Activated naive CD4-positive, alpha-beta T cell treated with anti-CD3 and anti-CD28 coated beads, Interleukin-2, amount 50 U/mL, for 72 hours (primary cell): ENCODE data around the gene CGNL1. TPM values are rescaled to one million over a fixed set of nuclear protein-coding genes. Genes with fewer than 3 reads are reported as not detected.
A peak's percentile ranks its signal among the peaks of the same experiment; 100 is the strongest.

Experiments
- ATAC-seq, 2 donors: fragments of 150-1000 bp; cut with Tn5 transposase; 2 replicates each; pipeline ENCODE4 v1.10.0; 2021; ENCODE audit warnings: mild to moderate bottlenecking in 2 of 2, moderate library complexity in 2 of 2
- DNase-seq, 2 donors: peaks; one replicate each; pipeline ENCODE4 v3.0.0; 2021 to 2022; ENCODE audit warnings: low spot score in 2 of 2
- H3K27ac Mint-ChIP-seq, 2 donors: one replicate each; pipeline ENCODE4 v1.8.0; 2022; ENCODE audit warnings: mild to moderate bottlenecking in 2 of 2, mixed read lengths in 2 of 2
- H3K36me3 Mint-ChIP-seq, 2 donors: one replicate each; pipeline ENCODE4 v1.8.0; 2022; ENCODE audit warnings: mixed read lengths in 2 of 2
- H3K9me3 Mint-ChIP-seq, 2 donors: one replicate each; pipeline ENCODE4 v1.8.0; 2022; ENCODE audit warnings: mixed read lengths in 2 of 2
- total RNA-seq, 2 donors: library from RNA; stranded (reverse); gene quantifications; one replicate each; pipeline ENCODE4 v1.2.3, GENCODE V29; 2022

CGNL1 gene
- total RNA-seq, 2 donors from 2014 or later, result not detected

GRCh38 chr15:57545995-57546394, 169.7 kb downstream of the CGNL1 start:
- Mint-ChIP-seq H3K9me3 (no peaks in the 10 kb centered on the region), H3K36me3 (no peaks in the 10 kb centered on the region), H3K27ac (no peak overlapping the region)
- no peak for DNase-seq
- ATAC-seq, result no peak

- Mint-ChIP-seq H3K9me3 (no peaks in the 10 kb centered on the region), H3K36me3 (no peaks in the 10 kb centered on the region), H3K27ac (no peak overlapping the region)
- DNase-seq (no peak), ATAC-seq (no peak)
These were observed 171.0 kb downstream of the CGNL1 start for GRCh38 chr15:57547243-57547755.

- DNase-seq, result no peak
- no peaks in the 10 kb centered on the region for H3K36me3 Mint-ChIP-seq
- H3K9me3 Mint-ChIP-seq, result no peaks in the 10 kb centered on the region
- peak overlapping the region in 1 of 2 donors; percentile 10 for H3K27ac Mint-ChIP-seq
- ATAC-seq, result no peak
These were observed 172.0 kb downstream of the CGNL1 start for GRCh38 chr15:57548351-57548750.

GRCh38 chr15:57548835-57549234, 172.5 kb downstream of the CGNL1 start:
- no peak for DNase-seq
- ATAC-seq, result no peak
- no peaks in the 10 kb centered on the region for H3K9me3 Mint-ChIP-seq
- H3K36me3 Mint-ChIP-seq, result no peaks in the 10 kb centered on the region
- H3K27ac Mint-ChIP-seq, result peak overlapping the region in 1 of 2 donors; percentile 10

- ATAC-seq (no peak), DNase-seq (no peak)
- H3K36me3 Mint-ChIP-seq, result no peaks in the 10 kb centered on the region
- H3K27ac Mint-ChIP-seq, result no peak overlapping the region
- no peaks in the 10 kb centered on the region for H3K9me3 Mint-ChIP-seq
These were observed 173.6 kb downstream of the CGNL1 start for GRCh38 chr15:57549935-57550334.

- no peak overlapping the region for H3K27ac Mint-ChIP-seq
- H3K36me3 Mint-ChIP-seq, result no peaks in the 10 kb centered on the region
- ATAC-seq, result no peak
- no peak for DNase-seq
- H3K9me3 Mint-ChIP-seq, result no peaks in the 10 kb centered on the region
These were observed 174.3 kb downstream of the CGNL1 start for GRCh38 chr15:57550640-57551039.

GRCh38 chr15:57551715-57552677, 175.7 kb downstream of the CGNL1 start:
- Mint-ChIP-seq H3K27ac (no peak overlapping the region), H3K9me3 (no peaks in the 10 kb centered on the region)
- ATAC-seq, result no peak

GRCh38 chr15:57552678-57553334, 176.5 kb downstream of the CGNL1 start:
- no peaks in the 10 kb centered on the region for H3K9me3 Mint-ChIP-seq
- no peaks in the 10 kb centered on the region for H3K36me3 Mint-ChIP-seq
- DNase-seq (no peak), ATAC-seq (no peak)
- no peak overlapping the region for H3K27ac Mint-ChIP-seq

More at GRCh38 chr15:57551715-57552677, 175.7 kb downstream of the CGNL1 start:
- DNase-seq, result no peak
- H3K36me3 Mint-ChIP-seq, result no peaks in the 10 kb centered on the region

GRCh38 chr15:57553526-57553925, 177.2 kb downstream of the CGNL1 start:
- no peaks in the 10 kb centered on the region for H3K36me3 Mint-ChIP-seq
- ATAC-seq (no peak), DNase-seq (no peak)
- no peak overlapping the region for H3K27ac Mint-ChIP-seq
- no peaks in the 10 kb centered on the region for H3K9me3 Mint-ChIP-seq

GRCh38 chr15:57554063-57554811, 177.9 kb downstream of the CGNL1 start:
- no peaks in the 10 kb centered on the region for H3K36me3 Mint-ChIP-seq
- DNase-seq (no peak), ATAC-seq (no peak)
- H3K9me3 Mint-ChIP-seq, result no peaks in the 10 kb centered on the region
- H3K27ac Mint-ChIP-seq, result no peak overlapping the region

- no peak for ATAC-seq
These were observed 178.5 kb downstream of the CGNL1 start for GRCh38 chr15:57554812-57555179.

GRCh38 chr15:57555270-57555669, 179.0 kb downstream of the CGNL1 start:
- ATAC-seq, result no peak
- no peaks in the 10 kb centered on the region for H3K9me3 Mint-ChIP-seq
- no peak for DNase-seq

More at GRCh38 chr15:57554812-57555179, 178.5 kb downstream of the CGNL1 start:
- no peaks in the 10 kb centered on the region for H3K9me3 Mint-ChIP-seq
- peak overlapping the region in 1 of 2 donors; percentile 23 for H3K27ac Mint-ChIP-seq
- H3K36me3 Mint-ChIP-seq, result no peaks in the 10 kb centered on the region
- DNase-seq, result no peak

GRCh38 chr15:57556040-57556439, 179.7 kb downstream of the CGNL1 start:
- no peak for ATAC-seq
- H3K27ac Mint-ChIP-seq, result no peak overlapping the region
- no peaks in the 10 kb centered on the region for H3K9me3 Mint-ChIP-seq
- no peak for DNase-seq
- no peaks in the 10 kb centered on the region for H3K36me3 Mint-ChIP-seq

More at GRCh38 chr15:57555270-57555669, 179.0 kb downstream of the CGNL1 start:
- no peaks in the 10 kb centered on the region for H3K36me3 Mint-ChIP-seq
- H3K27ac Mint-ChIP-seq, result peak overlapping the region in 1 of 2 donors; percentile 23

GRCh38 chr15:57557267-57557666, 181.0 kb downstream of the CGNL1 start:
- Mint-ChIP-seq H3K9me3 (peaks cover 3 to 5% of the 10 kb centered on the region in 2 donors), H3K36me3 (peaks cover 0 to 5% of the 10 kb centered on the region in 2 donors), H3K27ac (no peak overlapping the region)
- no peak for DNase-seq
- ATAC-seq, result no peak

- DNase-seq (no peak), ATAC-seq (no peak)
- Mint-ChIP-seq H3K27ac (no peak overlapping the region), H3K9me3 (peaks cover 3 to 5% of the 10 kb centered on the region in 2 donors), H3K36me3 (peaks cover 0 to 5% of the 10 kb centered on the region in 2 donors)
These were observed 181.5 kb downstream of the CGNL1 start for GRCh38 chr15:57557810-57558209.

GRCh38 chr15:57559875-57560274, 183.6 kb downstream of the CGNL1 start:
- ATAC-seq (peak; percentile 25 to 31), DNase-seq (peak in 1 of 2 donors; percentile 81)
- Mint-ChIP-seq H3K9me3 (peaks cover 3 to 5% of the 10 kb centered on the region in 2 donors), H3K27ac (no peak overlapping the region), H3K36me3 (peaks cover 0 to 5% of the 10 kb centered on the region in 2 donors)
